ENCODE data around the gene PRUNE2.

PRUNE2 gene

GRCh38 chr9:76620581-76620980 lies 285.3 kb downstream of the PRUNE2 start:
- DNase-seq, result no peak

GRCh38 chr9:76619640-76620039 lies 286.3 kb downstream of the PRUNE2 start:
- no peak for DNase-seq

- no peak for DNase-seq
Measured at GRCh38 chr9:76619197-76619596, 286.7 kb downstream of the PRUNE2 start.

GRCh38 chr9:76618762-76619161 lies 287.2 kb downstream of the PRUNE2 start:
- DNase-seq, result no peak

GRCh38 chr9:76617497-76618175 lies 288.3 kb downstream of the PRUNE2 start:
- no peak for DNase-seq

- DNase-seq, result no peak
Measured at GRCh38 chr9:76616780-76617179, 289.1 kb downstream of the PRUNE2 start.

GRCh38 chr9:76615177-76615603 lies 290.7 kb downstream of the PRUNE2 start:
- no peak for DNase-seq

- no peak for DNase-seq
Measured at GRCh38 chr9:76613974-76614373, 291.9 kb downstream of the PRUNE2 start.

GRCh38 chr9:76613150-76613781 lies 292.6 kb downstream of the PRUNE2 start:
- no peak for DNase-seq

GRCh38 chr9:76610011-76610352 lies 295.9 kb downstream of the PRUNE2 start:
- peak in 1 of 2 donors; percentile 27 for DNase-seq

GRCh38 chr9:76609285-76610010 lies 296.5 kb downstream of the PRUNE2 start:
- DNase-seq, result no peak

GRCh38 chr9:76608575-76609273 lies 297.2 kb downstream of the PRUNE2 start:
- DNase-seq, result no peak

- DNase-seq, result no peak
Measured at GRCh38 chr9:76607730-76608436, 298.0 kb downstream of the PRUNE2 start.

GRCh38 chr9:76605321-76605900 lies 300.5 kb downstream of the PRUNE2 start:
- DNase-seq, result no peak

- no peak for DNase-seq
Measured at GRCh38 chr9:76603931-76604570, 301.9 kb downstream of the PRUNE2 start.

- DNase-seq, result no peak
Measured at GRCh38 chr9:76603448-76603895, 302.4 kb downstream of the PRUNE2 start.

GRCh38 chr9:76602199-76602598 lies 303.7 kb downstream of the PRUNE2 start:
- DNase-seq, result no peak

- no peak for DNase-seq
Measured at GRCh38 chr9:76600007-76600615, 305.8 kb downstream of the PRUNE2 start.

- DNase-seq, result no peak
Measured at GRCh38 chr9:76598981-76599380, 306.9 kb downstream of the PRUNE2 start.

- peak in 1 of 2 donors; percentile 39 for DNase-seq
Measured at GRCh38 chr9:76595645-76596044, 310.3 kb downstream of the PRUNE2 start.

- DNase-seq, result no peak
Measured at GRCh38 chr9:76594764-76595424, 311.0 kb downstream of the PRUNE2 start.
